ENCODE measurements around the gene ZCCHC14.

DNA sequence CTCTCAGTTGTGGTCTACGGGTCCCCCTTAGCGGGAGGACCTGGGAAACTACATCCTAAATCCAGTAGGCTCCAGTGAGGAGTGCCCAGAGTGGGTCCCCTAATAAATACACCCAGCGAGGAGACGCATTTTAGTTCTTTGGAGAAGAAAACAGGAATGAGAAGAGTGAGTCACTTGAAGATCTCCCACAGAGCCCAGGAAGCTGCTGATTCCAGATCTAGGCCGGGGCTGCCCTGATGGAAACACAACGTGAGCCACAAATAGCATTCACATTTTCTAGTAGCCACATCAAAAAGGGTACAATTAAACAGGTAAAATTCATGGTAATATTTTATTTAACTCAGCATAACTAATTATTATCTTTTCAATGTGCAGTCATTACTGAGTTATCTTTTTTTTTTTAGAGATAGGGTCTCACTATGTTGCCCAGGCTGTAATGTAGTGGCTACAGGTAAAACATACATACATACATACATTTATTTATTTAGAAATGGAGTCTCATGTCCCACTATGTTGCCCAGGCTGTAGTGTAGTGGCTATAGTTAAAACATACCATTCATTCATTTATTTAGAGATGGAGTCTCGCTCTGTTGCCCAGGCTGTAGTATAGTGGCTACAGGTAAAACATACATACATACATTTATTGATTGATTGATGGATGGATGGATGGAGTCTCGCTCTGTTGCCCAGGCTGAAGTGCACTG is 130.8 kb downstream of the ZCCHC14 start:
- TF ChIP-seq CTCF (IDR thresholded peaks at IDR 0.05 in 8 of 11, conservative IDR thresholded peaks at IDR 0.05 in 3 of 11) (no peak), POLR2AphosphoS5 (IDR thresholded peaks at IDR 0.05) (no peak)

Measured in spleen (tissue), 7 donors.